Skeletal muscle tissue (tissue), 4 donors: Measurements from ENCODE around the gene HECTD4. TPM values are rescaled to one million over a fixed set of nuclear protein-coding genes. Genes with fewer than 3 reads are reported as not detected.
A peak's percentile ranks its signal among the peaks of the same experiment; 100 is the strongest.
"Not testable (repeated sequence)": the region's sequence is repeated elsewhere in the genome, so short reads cannot be mapped to it uniquely, and the experiment has no call there.

Source experiments
- H3K27ac ChIP-seq: one replicate; pipeline ENCODE4 v1.7.0; 2013; ENCODE audit warnings: mild to moderate bottlenecking, low read depth, low read length, inconsistent platforms
- H3K27me3 ChIP-seq, 3 donors: one replicate each; pipeline ENCODE4 v1.7.0; 2013; ENCODE audit warnings: low read length in 3 of 3; ENCODE audit not compliant: control insufficient read depth in 3 of 3, insufficient read depth in 3 of 3
- H3K36me3 ChIP-seq, 3 donors: one replicate each; pipeline ENCODE4 v1.7.0; 2013; ENCODE audit warnings: low read length in 3 of 3; ENCODE audit not compliant: control insufficient read depth in 3 of 3, insufficient read depth in 3 of 3
- H3K4me1 ChIP-seq, 3 donors: one replicate each; pipeline ENCODE4 v1.7.0; 2013; ENCODE audit warnings: low read length in 3 of 3, mild to moderate bottlenecking in 3 of 3; ENCODE audit not compliant: control insufficient read depth in 3 of 3, insufficient read depth in 3 of 3
- H3K4me3 ChIP-seq, 3 donors: one replicate each; pipeline ENCODE4 v1.7.0; 2013; ENCODE audit warnings: low read length in 3 of 3
- H3K9ac ChIP-seq, 3 donors: one replicate each; pipeline ENCODE4 v1.7.0; 2013; ENCODE audit warnings: low read length in 3 of 3, mild to moderate bottlenecking in 3 of 3, moderate library complexity in 2 of 3, low read depth in 1 of 3
- H3K9me3 ChIP-seq, 3 donors: one replicate each; pipeline ENCODE4 v1.7.0; 2013; ENCODE audit warnings: low read length in 3 of 3; ENCODE audit not compliant: control insufficient read depth in 3 of 3
- total RNA-seq: library from RNA; depleted of rRNA; stranded (reverse); fragments of >200 nt; gene quantifications from one replicate; pipeline ENCODE4 v1.2.3, GENCODE V29; 2014
- donor health status: Osteomylitis.

HECTD4 gene
- total RNA-seq, 1 donor from 2014 or later: 63.7 TPM

GRCh38 chr12:112407683-112408082, 25.5 kb upstream of the HECTD4 start:
- H3K9ac ChIP-seq, H3K27ac ChIP-seq, H3K4me3 ChIP-seq, H3K27me3 ChIP-seq, H3K9me3 ChIP-seq: not testable (repeated sequence)
- Histone ChIP-seq H3K36me3 (peaks cover 28 to 40% (median 34%) of the 10 kb centered on the region in 3 donors), H3K4me1 (peaks cover 3 to 19% (median 7%) of the 10 kb centered on the region in 3 donors)

GRCh38 chr12:112406519-112407488, 24.6 kb upstream of the HECTD4 start:
- Histone ChIP-seq H3K9me3 (no peaks in the 10 kb centered on the region), H3K9ac (no peak overlapping the region), H3K4me3 (no peak overlapping the region), H3K27me3 (no peaks in the 10 kb centered on the region), H3K27ac (no peak overlapping the region), H3K36me3 (peaks cover 28 to 40% (median 34%) of the 10 kb centered on the region in 3 donors), H3K4me1 (peaks cover 3 to 19% (median 7%) of the 10 kb centered on the region in 3 donors)

GRCh38 chr12:112401903-112402498, 19.8 kb upstream of the HECTD4 start:
- no peak overlapping the region for H3K4me3 ChIP-seq
- H3K27me3 ChIP-seq: no peaks in the 10 kb centered on the region
- H3K9ac ChIP-seq: no peak overlapping the region
- no peaks in the 10 kb centered on the region for H3K9me3 ChIP-seq
- peaks cover 20 to 29% (median 26%) of the 10 kb centered on the region in 3 donors for H3K36me3 ChIP-seq
- H3K27ac ChIP-seq: no peak overlapping the region
- H3K4me1 ChIP-seq: no peaks in the 10 kb centered on the region

GRCh38 chr12:112401054-112401453, 18.8 kb upstream of the HECTD4 start:
- Histone ChIP-seq H3K27ac (no peak overlapping the region), H3K9ac (no peak overlapping the region), H3K36me3 (peaks cover 15 to 20% (median 16%) of the 10 kb centered on the region in 3 donors), H3K4me1 (no peaks in the 10 kb centered on the region), H3K4me3 (no peak overlapping the region), H3K27me3 (no peaks in the 10 kb centered on the region), H3K9me3 (no peaks in the 10 kb centered on the region)

- H3K36me3 ChIP-seq: no peaks in the 10 kb centered on the region
- H3K27ac ChIP-seq: no peak overlapping the region
- H3K9ac ChIP-seq: no peak overlapping the region
- H3K9me3 ChIP-seq: no peaks in the 10 kb centered on the region
- H3K4me3 ChIP-seq: no peak overlapping the region
- H3K4me1 ChIP-seq: peaks cover 0 to 5% (median 0%) of the 10 kb centered on the region in 3 donors
- H3K27me3 ChIP-seq: no peaks in the 10 kb centered on the region
These were observed 11.1 kb upstream of the HECTD4 start for GRCh38 chr12:112393328-112393727.

GRCh38 chr12:112389922-112390654, 7.9 kb upstream of the HECTD4 start:
- not testable (repeated sequence) for H3K27me3 ChIP-seq, H3K4me3 ChIP-seq, H3K9ac ChIP-seq, H3K36me3 ChIP-seq, H3K27ac ChIP-seq, H3K4me1 ChIP-seq, H3K9me3 ChIP-seq

- Histone ChIP-seq H3K9me3 (no peaks in the 10 kb centered on the region), H3K4me3 (no peak overlapping the region), H3K27me3 (no peaks in the 10 kb centered on the region), H3K9ac (no peak overlapping the region), H3K27ac (no peak overlapping the region), H3K36me3 (no peaks in the 10 kb centered on the region), H3K4me1 (peaks cover 0 to 5% (median 0%) of the 10 kb centered on the region in 3 donors)
These were observed 7.0 kb upstream of the HECTD4 start for GRCh38 chr12:112389228-112389627.

- Histone ChIP-seq H3K4me3 (no peak overlapping the region), H3K9me3 (no peaks in the 10 kb centered on the region), H3K36me3 (no peaks in the 10 kb centered on the region), H3K27ac (no peak overlapping the region), H3K4me1 (peaks cover 0 to 7% (median 4%) of the 10 kb centered on the region in 3 donors), H3K27me3 (no peaks in the 10 kb centered on the region), H3K9ac (no peak overlapping the region)
These were observed 4.5 kb upstream of the HECTD4 start for GRCh38 chr12:112386726-112387125.

- Histone ChIP-seq H3K36me3 (no peaks in the 10 kb centered on the region), H3K27ac (no peak overlapping the region), H3K9me3 (no peaks in the 10 kb centered on the region), H3K4me3 (peak overlapping the region; percentile 67 to 91 (median 89)), H3K27me3 (no peaks in the 10 kb centered on the region), H3K9ac (peak overlapping the region; percentile 71 to 90 (median 84)), H3K4me1 (peaks cover 5 to 17% (median 14%) of the 10 kb centered on the region in 3 donors)
These were observed 635 bp upstream of the HECTD4 start for GRCh38 chr12:112382866-112383265.
